Astrocyte of the hippocampus (primary cell): ENCODE results near the gene KCTD21.

Experiments used
- DNase-seq: peaks from one replicate; pipeline ENCODE4 v3.0.0; 2011; ENCODE audit warnings: low read depth, low spot score

KCTD21 gene

GRCh38 chr11:78218707-78219492 lies 30.5 kb upstream of the KCTD21 start:
- no peak for DNase-seq

- DNase-seq = no peak
Measured at GRCh38 chr11:78217650-78218541, 29.5 kb upstream of the KCTD21 start.

- DNase-seq = no peak
Measured at GRCh38 chr11:78216571-78217287, 28.3 kb upstream of the KCTD21 start.

GRCh38 chr11:78216021-78216420 lies 27.6 kb upstream of the KCTD21 start:
- no peak for DNase-seq

- no peak for DNase-seq
Measured at GRCh38 chr11:78214331-78215194, 26.1 kb upstream of the KCTD21 start.

- DNase-seq = no peak
Measured at GRCh38 chr11:78213526-78214330, 25.3 kb upstream of the KCTD21 start.

GRCh38 chr11:78212586-78213371 lies 24.4 kb upstream of the KCTD21 start:
- DNase-seq = no peak

- no peak for DNase-seq
Measured at GRCh38 chr11:78211565-78211964, 23.1 kb upstream of the KCTD21 start.

GRCh38 chr11:78210000-78210608 lies 21.7 kb upstream of the KCTD21 start:
- DNase-seq = no peak

- no peak for DNase-seq
Measured at GRCh38 chr11:78209478-78209877, 21.1 kb upstream of the KCTD21 start.

GRCh38 chr11:78208257-78209165 lies 20.1 kb upstream of the KCTD21 start:
- DNase-seq = no peak

- no peak for DNase-seq
Measured at GRCh38 chr11:78207532-78208256, 19.3 kb upstream of the KCTD21 start.

GRCh38 chr11:78205691-78206090 lies 17.3 kb upstream of the KCTD21 start:
- no peak for DNase-seq

GRCh38 chr11:78205256-78205655 lies 16.8 kb upstream of the KCTD21 start:
- no peak for DNase-seq

- DNase-seq = no peak
Measured at GRCh38 chr11:78203184-78203583, 14.8 kb upstream of the KCTD21 start.

GRCh38 chr11:78202733-78203167 lies 14.3 kb upstream of the KCTD21 start:
- DNase-seq = no peak

GRCh38 chr11:78201096-78201818 lies 12.8 kb upstream of the KCTD21 start:
- DNase-seq = no peak
